Panc1 (cell line): Measurements from ENCODE around the gene TRIM31.

Experiments
- CTCF ChIP-seq: fragments of 450-650 bp; IDR thresholded peaks from 2 replicates; pipeline ENCODE4 v1.5.1; 2017; ENCODE audit warnings: mild to moderate bottlenecking
- POLR2AphosphoS5 ChIP-seq: IDR thresholded peaks from 2 replicates; pipeline ENCODE4 v1.6.1; 2012; ENCODE audit warnings: mild to moderate bottlenecking, low read depth, low read length, moderate library complexity
- REST ChIP-seq, 2 experiments: IDR thresholded peaks; 2 replicates each; pipeline ENCODE4 v1.6.1; 2011 to 2012; ENCODE audit warnings: low read depth in 2 of 2, control low read depth in 1 of 2, low read length in 1 of 2, mild to moderate bottlenecking in 1 of 2, moderate library complexity in 1 of 2; ENCODE audit not compliant: insufficient read depth in 1 of 2
- TCF7L2 ChIP-seq: IDR thresholded peaks from 2 replicates; pipeline ENCODE4 v1.6.1; 2011; ENCODE audit warnings: mild to moderate bottlenecking, low read depth, low read length, inconsistent platforms

GRCh38 chr6:30113841-30114240 lies 951 bp upstream of the TRIM31 start:
- TF ChIP-seq CTCF: no peak
- TF ChIP-seq REST (IDR thresholded peaks at IDR 0.05; ENCODE audit: insufficient read depth in 1 of 2, low read depth in 2 of 2, low read length in 1 of 2): no peak
- TF ChIP-seq POLR2AphosphoS5: no peak
- TF ChIP-seq TCF7L2: no peak
